ENCODE data around the gene HDAC4. TPM values are rescaled to one million over a fixed set of nuclear protein-coding genes. Genes with fewer than 3 reads are reported as not detected.

The HDAC4 gene
- total and polyA plus RNA-seq, 2 donors (not counting 1 experiment from before 2014, with no cell fraction given): 13.5 to 46.0 TPM

GRCh38 chr2:239268549-239268948 lies 132.3 kb downstream of the HDAC4 start:
- Histone ChIP-seq H3K79me2 (ENCODE audit: control insufficient read depth, insufficient read depth, low read length) (peaks cover 56% of the 10 kb centered on the region), H4K20me1 (ENCODE audit: control insufficient read depth, insufficient read depth, low read length, poor library complexity, severe bottlenecking) (peaks cover 98% of the 10 kb centered on the region), H3K4me2 (replicated peaks; ENCODE audit: low read depth, low read length, poor library complexity, severe bottlenecking) (peak overlapping the region; percentile 85), H3K9ac (ENCODE audit: low read length) (no peak overlapping the region), H3K9me3 (ENCODE audit: control extremely low read depth in 1 of 3, control insufficient read depth in 2 of 3, insufficient read depth in 1 of 3, low read length in 2 of 3) (peaks cover 0 to 22% (median 0%) of the 10 kb centered on the region in 3 donors), H3K4me1 (ENCODE audit: control insufficient read depth in 2 of 2, insufficient read depth in 2 of 2, low read length in 2 of 2) (peaks cover 55 to 62% of the 10 kb centered on the region in 2 donors), H2AFZ (ENCODE audit: insufficient read depth, low read depth, low read length, poor library complexity, severe bottlenecking) (no peak overlapping the region), H3K27ac (ENCODE audit: low read length in 2 of 2) (no peak overlapping the region), H3K36me3 (replicated peaks in 1 of 2; ENCODE audit: control extremely low read depth in 1 of 2, control insufficient read depth in 1 of 2, extremely low read depth in 1 of 2, insufficient read depth in 2 of 2, low read length in 1 of 2) (no peaks in the 10 kb centered on the region), H3K27me3 (replicated peaks in 1 of 4; ENCODE audit: control extremely low read depth in 1 of 4, control insufficient read depth in 3 of 4, insufficient read depth in 4 of 4, low read length in 3 of 4) (peaks cover 0 to 92% (median 33%) of the 10 kb centered on the region in 4 experiments), H3K4me3 (ENCODE audit: control extremely low read depth in 1 of 5, extremely low read depth in 1 of 5, insufficient read depth in 1 of 5, low read depth in 2 of 5, low read length in 4 of 5) (no peak overlapping the region)
- Mint-ChIP-seq H3K9me3 (ENCODE audit: insufficient read depth) (no peaks in the 10 kb centered on the region), H3K27me3 (peaks cover 65% of the 10 kb centered on the region), H3K4me1 (peaks cover 54% of the 10 kb centered on the region), H3K4me3 (peak overlapping the region; percentile 87), H3K27ac (no peak overlapping the region)
- intact Hi-C loops (cut with micrococcal nuclease): loop anchor here (5.0 kb wide), 1 partner anchor 114 kb away; no protein-coding TSS in a partner anchor
- TF ChIP-seq EZH2 (IDR thresholded peaks at IDR 0.05; ENCODE audit: borderline replicate concordance, insufficient read depth, low read depth, low read length, poor library complexity, severe bottlenecking): no peak
- TF ChIP-seq, protein P1, sequence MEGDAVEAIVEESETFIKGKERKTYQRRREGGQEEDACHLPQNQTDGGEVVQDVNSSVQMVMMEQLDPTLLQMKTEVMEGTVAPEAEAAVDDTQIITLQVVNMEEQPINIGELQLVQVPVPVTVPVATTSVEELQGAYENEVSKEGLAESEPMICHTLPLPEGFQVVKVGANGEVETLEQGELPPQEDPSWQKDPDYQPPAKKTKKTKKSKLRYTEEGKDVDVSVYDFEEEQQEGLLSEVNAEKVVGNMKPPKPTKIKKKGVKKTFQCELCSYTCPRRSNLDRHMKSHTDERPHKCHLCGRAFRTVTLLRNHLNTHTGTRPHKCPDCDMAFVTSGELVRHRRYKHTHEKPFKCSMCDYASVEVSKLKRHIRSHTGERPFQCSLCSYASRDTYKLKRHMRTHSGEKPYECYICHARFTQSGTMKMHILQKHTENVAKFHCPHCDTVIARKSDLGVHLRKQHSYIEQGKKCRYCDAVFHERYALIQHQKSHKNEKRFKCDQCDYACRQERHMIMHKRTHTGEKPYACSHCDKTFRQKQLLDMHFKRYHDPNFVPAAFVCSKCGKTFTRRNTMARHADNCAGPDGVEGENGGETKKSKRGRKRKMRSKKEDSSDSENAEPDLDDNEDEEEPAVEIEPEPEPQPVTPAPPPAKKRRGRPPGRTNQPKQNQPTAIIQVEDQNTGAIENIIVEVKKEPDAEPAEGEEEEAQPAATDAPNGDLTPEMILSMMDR (IDR thresholded peaks at IDR 0.05): no peak
- no peak for ATAC-seq (ENCODE audit: low read depth)
- CTCF ChIA-PET: interaction anchor here (0.8 to 2.9 kb wide), 7 partner anchors 9 to 614 kb away, joined by 3 to 28 read pairs (median 7); no protein-coding TSS in a partner anchor
- WGBS (ENCODE audit: insufficient coverage): 36% methylated on average over 3 of the region's 3 CpGs
- POLR2A ChIA-PET: no interaction called here
- DNase-seq: peak; percentile 41

DNA sequence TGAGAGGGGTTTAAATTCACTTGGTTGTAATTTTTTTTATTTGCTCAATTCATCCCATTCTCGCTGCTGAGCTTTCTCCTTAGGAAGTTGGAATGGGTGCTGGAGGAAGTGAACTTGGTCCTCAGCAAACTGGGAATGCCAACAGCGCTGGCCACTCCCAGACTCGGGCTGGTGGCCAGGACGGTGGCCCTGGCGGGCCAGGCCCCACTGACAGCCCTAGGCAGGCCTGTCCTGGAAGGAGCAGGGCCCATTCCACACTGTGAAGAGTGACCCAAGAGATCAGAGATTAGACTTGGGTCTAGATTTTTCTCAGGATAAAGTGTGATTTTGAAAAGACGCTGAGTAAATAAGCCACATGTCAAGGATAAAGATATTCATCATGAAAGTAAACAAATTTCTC lies 132.7 kb downstream of the HDAC4 start:
- Histone ChIP-seq H3K27ac (ENCODE audit: low read length in 2 of 2) (no peak overlapping the region), H3K36me3 (replicated peaks in 1 of 2; ENCODE audit: control extremely low read depth in 1 of 2, control insufficient read depth in 1 of 2, extremely low read depth in 1 of 2, insufficient read depth in 2 of 2, low read length in 1 of 2) (no peaks in the 10 kb centered on the region), H4K20me1 (ENCODE audit: control insufficient read depth, insufficient read depth, low read length, poor library complexity, severe bottlenecking) (peaks cover 98% of the 10 kb centered on the region), H3K4me3 (ENCODE audit: control extremely low read depth in 1 of 5, extremely low read depth in 1 of 5, insufficient read depth in 1 of 5, low read depth in 2 of 5, low read length in 4 of 5) (no peak overlapping the region), H2AFZ (ENCODE audit: insufficient read depth, low read depth, low read length, poor library complexity, severe bottlenecking) (no peak overlapping the region), H3K9ac (ENCODE audit: low read length) (no peak overlapping the region), H3K79me2 (ENCODE audit: control insufficient read depth, insufficient read depth, low read length) (peaks cover 60% of the 10 kb centered on the region), H3K4me2 (replicated peaks; ENCODE audit: low read depth, low read length, poor library complexity, severe bottlenecking) (peak overlapping the region; percentile 85), H3K4me1 (ENCODE audit: control insufficient read depth in 2 of 2, insufficient read depth in 2 of 2, low read length in 2 of 2) (peaks cover 55 to 62% of the 10 kb centered on the region in 2 donors), H3K9me3 (ENCODE audit: control extremely low read depth in 1 of 3, control insufficient read depth in 2 of 3, insufficient read depth in 1 of 3, low read length in 2 of 3) (peaks cover 0 to 22% (median 0%) of the 10 kb centered on the region in 3 donors), H3K27me3 (replicated peaks in 1 of 4; ENCODE audit: control extremely low read depth in 1 of 4, control insufficient read depth in 3 of 4, insufficient read depth in 4 of 4, low read length in 3 of 4) (peaks cover 0 to 92% (median 33%) of the 10 kb centered on the region in 4 experiments)
- ChIA-PET POLR2A (interaction anchor here (1.2 to 1.8 kb wide), 2 partner anchors 15 to 133 kb away, joined by 3 to 9 read pairs; partner anchors contain the start of gene HDAC4), CTCF (interaction anchor here (0.7 to 2.9 kb wide), 16 partner anchors 9 to 723 kb away, joined by 3 to 28 read pairs (median 6); no protein-coding TSS in a partner anchor)
- Mint-ChIP-seq H3K9me3 (ENCODE audit: insufficient read depth) (no peaks in the 10 kb centered on the region), H3K4me3 (peak overlapping the region; percentile 87), H3K27me3 (peaks cover 63% of the 10 kb centered on the region), H3K27ac (no peak overlapping the region), H3K4me1 (peaks cover 56% of the 10 kb centered on the region)
- DNase-seq (no peak), ATAC-seq (ENCODE audit: low read depth) (no peak)
- WGBS (ENCODE audit: insufficient coverage): 81% methylated on average over 4 of the region's 6 CpGs
- TF ChIP-seq, protein P1 (IDR thresholded peaks at IDR 0.05): no peak
- no peak for TF ChIP-seq EZH2 (IDR thresholded peaks at IDR 0.05; ENCODE audit: borderline replicate concordance, insufficient read depth, low read depth, low read length, poor library complexity, severe bottlenecking)
- intact Hi-C loops (cut with micrococcal nuclease): loop anchor here (5.0 kb wide), 1 partner anchor 114 kb away; no protein-coding TSS in a partner anchor
